Fibroblast of skin of back (primary cell): ENCODE results near the gene ITGAL.
A peak's percentile ranks its signal among the peaks of the same experiment; 100 is the strongest.

Experiments
- DNase-seq: peaks from one replicate; pipeline ENCODE4 v3.0.0-alpha.2; 2013

The ITGAL gene

DNA sequence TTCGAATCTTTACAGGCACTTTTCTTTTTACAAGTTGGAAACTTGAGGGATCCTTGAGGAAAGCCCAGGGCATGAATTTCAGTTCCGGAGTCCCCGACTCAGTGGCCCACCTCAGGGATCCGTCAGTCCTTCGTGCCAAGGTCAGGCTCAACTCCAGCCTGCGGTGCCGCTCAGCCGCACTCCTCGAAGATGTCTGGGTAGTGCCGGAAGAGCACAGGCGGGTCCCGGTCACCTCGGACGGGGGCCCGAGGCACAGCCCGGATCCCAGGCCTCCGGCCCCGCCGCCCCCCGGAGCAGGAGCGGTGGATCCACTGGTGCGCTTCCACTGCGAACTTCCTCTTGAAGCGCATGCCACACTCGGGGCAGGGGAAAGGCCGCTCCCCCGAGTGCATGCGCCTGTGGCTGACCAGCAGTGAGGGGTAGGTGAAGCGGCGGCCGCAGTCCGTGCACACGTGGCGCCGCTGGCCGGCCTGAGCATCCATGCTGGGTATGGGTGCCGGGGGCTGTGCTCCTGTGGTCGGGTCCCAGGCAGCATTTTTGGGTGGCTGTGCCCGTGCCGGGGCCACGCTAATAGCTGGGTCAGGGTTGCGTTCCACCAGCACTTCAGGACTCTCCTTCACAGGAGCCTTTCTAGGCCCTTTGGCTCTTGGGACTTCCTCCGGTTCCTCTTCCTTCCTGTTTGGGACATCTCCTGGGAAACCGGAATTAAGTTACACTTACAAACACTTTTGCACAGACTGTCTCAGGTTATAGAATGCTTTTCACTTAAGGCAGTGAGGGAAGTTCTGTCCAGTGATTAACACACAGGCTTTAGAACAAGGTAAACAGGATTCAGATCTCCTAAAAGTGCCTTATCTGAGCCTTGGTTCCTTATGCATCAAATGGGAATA is 97.4 kb downstream of the ITGAL start:
- no peak for DNase-seq

GRCh38 chr16:30570636-30571444 is 98.3 kb downstream of the ITGAL start:
- DNase-seq, result peak; percentile 46

GRCh38 chr16:30571445-30572322 is 99.1 kb downstream of the ITGAL start, which contains the start of gene ZNF688:
TSS of gene ZNF688 (minus strand) at chr16:30571714. CDS start at chr16:30571629, 85 bp downstream.
- DNase-seq, result peak; percentile 98
